SK-N-SH (cell line): Measurements from ENCODE around the gene ASAP3. TPM values are rescaled to one million over a fixed set of nuclear protein-coding genes. Genes with fewer than 3 reads are reported as not detected.
A peak's percentile ranks its signal among the peaks of the same experiment; 100 is the strongest.

Source experiments
- CTCF ChIA-PET: fragments of 300-600, 350-600 bp; formaldehyde crosslinking; extraction: SDS; loops from one replicate; lab custom pipeline; 2021; lab: Yijun Ruan, JAX
- POLR2A ChIA-PET: fragments of 350-600 bp; sonication (Branson Sonifier 250); formaldehyde crosslinking; extraction: SDS; loops from one replicate; lab custom pipeline; 2020; ENCODE audit warnings: antibody characterized with exemption, inconsistent platforms; lab: Yijun Ruan, JAX
- DNase-seq: peaks from one replicate; pipeline ENCODE4 v3.0.0; 2012
- H2AFZ ChIP-seq: fragments of 200-600 bp; sonication (generic); 2 replicates; pipeline ENCODE4 v1.8.1; 2016; ENCODE audit warnings: antibody characterized with exemption, mild to moderate bottlenecking, low read depth
- H3F3A ChIP-seq: fragments of 200-600 bp; sonication (generic); replicated peaks from 2 replicates; pipeline ENCODE3; 2016; ENCODE audit warnings: antibody characterized with exemption, mild to moderate bottlenecking; ENCODE audit not compliant: insufficient read depth
- H3K27ac ChIP-seq, 2 experiments: fragments of 200-500 bp in 1 of 2; fragments of 200-600 bp in 1 of 2; sonication (Bioruptor generic) in 1 of 2; sonication (generic), shearing (Covaris generic) in 1 of 2; 2 replicates each; pipeline versions ENCODE4 v1.5.1 to v1.6.1; 2014 to 2016; ENCODE audit warnings: low read depth in 2 of 2, inconsistent platforms in 1 of 2, low read length in 1 of 2, mild to moderate bottlenecking in 1 of 2, mixed read lengths in 1 of 2
- H3K27me3 ChIP-seq: fragments of 200-600 bp; sonication (generic), shearing (Covaris generic); 2 replicates; pipeline ENCODE4 v1.6.1; 2016; ENCODE audit warnings: mixed run types; ENCODE audit not compliant: insufficient read depth
- H3K36me3 ChIP-seq, 2 experiments: fragments of 200-500 bp in 1 of 2; fragments of 200-600 bp in 1 of 2; sonication (Bioruptor generic) in 1 of 2; sonication (generic) in 1 of 2; replicated peaks in 1 of 2; 2 replicates each; pipeline versions ENCODE3 to v1.5.1; 2014 to 2016; ENCODE audit warnings: low read length in 1 of 2, mild to moderate bottlenecking in 1 of 2; ENCODE audit not compliant: insufficient read depth in 2 of 2, control insufficient read depth in 1 of 2
- H3K4me1 ChIP-seq, 2 experiments: fragments of 200-500 bp in 1 of 2; fragments of 200-600 bp in 1 of 2; sonication (Bioruptor generic) in 1 of 2; sonication (generic), shearing (Covaris generic) in 1 of 2; 2 replicates each; pipeline versions ENCODE4 v1.5.1 to v1.6.1; 2014 to 2016; ENCODE audit warnings: low read depth in 1 of 2, low read length in 1 of 2, mixed run types in 1 of 2; ENCODE audit not compliant: insufficient read depth in 2 of 2, control insufficient read depth in 1 of 2
- H3K4me2 ChIP-seq: fragments of 200-600 bp; sonication (generic), shearing (Covaris generic); 2 replicates; pipeline ENCODE4 v1.6.1; 2017; ENCODE audit warnings: mixed run types
- H3K4me3 ChIP-seq, 2 experiments: fragments of 200-500 bp in 1 of 2; fragments of 200-600 bp in 1 of 2; sonication (Bioruptor generic) in 1 of 2; sonication (generic), shearing (Covaris generic) in 1 of 2; 2 replicates each; pipeline versions ENCODE4 v1.5.1 to v1.8.1; 2014 to 2016; ENCODE audit warnings: low read depth in 2 of 2, inconsistent platforms in 1 of 2, low read length in 1 of 2, mild to moderate bottlenecking in 1 of 2, mixed read lengths in 1 of 2, moderate library complexity in 1 of 2
- H3K79me2 ChIP-seq: fragments of 200-600 bp; sonication (generic); 2 replicates; pipeline ENCODE4 v1.8.1; 2017; ENCODE audit warnings: mild to moderate bottlenecking; ENCODE audit not compliant: insufficient read depth
- H3K9ac ChIP-seq: fragments of 200-600 bp; sonication (generic); 2 replicates; pipeline ENCODE4 v1.6.1; 2017; ENCODE audit warnings: mixed run types
- H3K9me2 ChIP-seq: fragments of 200-600 bp; sonication (generic); 2 replicates; pipeline ENCODE4 v1.6.1; 2017; ENCODE audit warnings: mixed run types
- H3K9me3 ChIP-seq: fragments of 200-600 bp; sonication (generic); 2 replicates; pipeline ENCODE4 v1.6.1; 2017; ENCODE audit warnings: mixed run types, mild to moderate bottlenecking, moderate library complexity
- H4K20me1 ChIP-seq: fragments of 200-600 bp; sonication (generic); 2 replicates; pipeline ENCODE4 v1.6.1; 2017; ENCODE audit warnings: mild to moderate bottlenecking, mixed run types; ENCODE audit not compliant: insufficient read depth
- ELF1 ChIP-seq: IDR thresholded peaks from 2 replicates; pipeline ENCODE4 v1.4.0; 2012
- EP300 ChIP-seq, 2 experiments: IDR thresholded peaks; 2 replicates each; pipeline versions ENCODE4 v1.4.0 to v1.6.1; 2012; ENCODE audit warnings: borderline replicate concordance in 1 of 2, low read depth in 1 of 2, low read length in 1 of 2
- EZH2phosphoT487 ChIP-seq: fragments of 200-600 bp; sonication (generic); IDR thresholded peaks from 2 replicates; pipeline ENCODE4 v1.6.1; 2017; ENCODE audit warnings: low read depth, mixed run types, mild to moderate bottlenecking, antibody characterized with exemption, moderate library complexity, borderline replicate concordance
- FOSL2 ChIP-seq: IDR thresholded peaks from 2 replicates; pipeline ENCODE4 v1.4.0; 2012; ENCODE audit warnings: low read depth, mild to moderate bottlenecking, moderate library complexity, borderline replicate concordance
- FOXJ3 ChIP-seq: sonication (generic); formaldehyde crosslinking; IDR thresholded peaks from 2 replicates; pipeline ENCODE4 v1.5.1; 2020; ENCODE audit warnings: mild to moderate bottlenecking, missing genetic modification reagents
- FOXM1 ChIP-seq: IDR thresholded peaks from 2 replicates; pipeline ENCODE4 v1.4.0; 2012; ENCODE audit warnings: low read depth, mild to moderate bottlenecking
- GATA2 ChIP-seq: sonication (generic); formaldehyde crosslinking; IDR thresholded peaks from 2 replicates; pipeline ENCODE4 v1.5.0; 2020; ENCODE audit warnings: mild to moderate bottlenecking, missing genetic modification reagents
- IRF3 ChIP-seq: fragments of 150-350 bp; IDR thresholded peaks from 2 replicates; pipeline ENCODE4 v1.6.1; 2016; ENCODE audit warnings: mild to moderate bottlenecking, low read depth, low read length
- JUND ChIP-seq: IDR thresholded peaks from 2 replicates; pipeline ENCODE4 v1.4.0; 2012
- MEF2A ChIP-seq: IDR thresholded peaks from 2 replicates; pipeline ENCODE4 v1.4.0; 2012; ENCODE audit warnings: low read depth, borderline replicate concordance
- NRF1 ChIP-seq: IDR thresholded peaks from 2 replicates; pipeline ENCODE4 v1.6.1; 2012; ENCODE audit warnings: low read depth, mild to moderate bottlenecking, low read length
- PBX3 ChIP-seq: IDR thresholded peaks from 2 replicates; pipeline ENCODE4; 2012
- POLR2AphosphoS5 ChIP-seq: IDR thresholded peaks from 2 replicates; pipeline ENCODE4 v1.6.1; 2012; ENCODE audit warnings: low read depth, low read length
- RAD21 ChIP-seq: IDR thresholded peaks from 2 replicates; pipeline ENCODE4 v1.6.1; 2012; ENCODE audit warnings: mild to moderate bottlenecking, low read length
- RCOR1 ChIP-seq: fragments of 150-350 bp; IDR thresholded peaks from 2 replicates; pipeline ENCODE4 v1.6.1; 2017; ENCODE audit warnings: antibody characterized with exemption, low read length
- RFX5 ChIP-seq: IDR thresholded peaks from 2 replicates; pipeline ENCODE4 v1.6.1; 2012; ENCODE audit warnings: mild to moderate bottlenecking, improper control_type of control experiment, low read length
- SIN3A ChIP-seq: IDR thresholded peaks from 2 replicates; pipeline ENCODE4 v1.6.1; 2012; ENCODE audit warnings: low read depth, mild to moderate bottlenecking, low read length, moderate library complexity, borderline replicate concordance
- TAF1 ChIP-seq: IDR thresholded peaks from 2 replicates; pipeline ENCODE4 v1.6.1; 2012; ENCODE audit warnings: low read depth, mild to moderate bottlenecking, low read length, moderate library complexity, borderline replicate concordance
- TEAD4 ChIP-seq: IDR thresholded peaks from 2 replicates; pipeline ENCODE4 v1.4.0; 2012; ENCODE audit warnings: mild to moderate bottlenecking, borderline replicate concordance; ENCODE audit not compliant: insufficient read depth
- ZBTB33 ChIP-seq: IDR thresholded peaks from 2 replicates; pipeline ENCODE4 v1.4.0; 2012; ENCODE audit warnings: low read depth, borderline replicate concordance
- WGBS: methylation state at CpG from one replicate; pipeline ENCODE4 v1.1.6; 2017; ENCODE audit warnings: low lambda C conversion rate; 5-methylcytosine and 5-hydroxymethylcytosine counted together
- polyA plus RNA-seq, 3 experiments: library from polyadenylated mRNA; depleted of rRNA; stranded (reverse); fragments of >200 nt; gene quantifications; 2 replicates each; pipeline ENCODE4 v1.2.3, GENCODE V29; 2012

Gene ASAP3
- polyA plus RNA-seq, 1 of the 3 experiments (the other 2 are of a cell fraction), result 19.6 TPM

GRCh38 chr1:23506376-23507107 lies 22.6 kb upstream of the ASAP3 start:
- Histone ChIP-seq H3K9ac (no peak overlapping the region), H3K79me2 (no peaks in the 10 kb centered on the region), H3K4me2 (no peak overlapping the region), H3K4me3 (no peak overlapping the region), H3K36me3 (no peaks in the 10 kb centered on the region), H3F3A (peaks cover 6% of the 10 kb centered on the region), H2AFZ (no peak overlapping the region), H3K27me3 (no peaks in the 10 kb centered on the region), H3K9me2 (no peaks in the 10 kb centered on the region), H4K20me1 (no peaks in the 10 kb centered on the region), H3K27ac (no peak overlapping the region), H3K9me3 (no peaks in the 10 kb centered on the region), H3K4me1 (no peaks in the 10 kb centered on the region)
- ChIA-PET CTCF (interaction anchor here (1.0 to 4.6 kb wide), 7 partner anchors 10 to 129 kb away, joined by 3 to 45 read pairs (median 7); no protein-coding TSS in a partner anchor), POLR2A (no interaction called here)
- TF ChIP-seq IRF3, result no peak
- no peak for TF ChIP-seq FOXJ3 (CRISPR knock-in tag)
- no peak for TF ChIP-seq MEF2A
- TF ChIP-seq TEAD4, result no peak
- no peak for TF ChIP-seq RAD21
- no peak for TF ChIP-seq EP300 (IDR thresholded peaks at IDR 0.05; ENCODE audit: borderline replicate concordance in 1 of 2, low read depth in 1 of 2, low read length in 1 of 2)
- no peak for TF ChIP-seq SIN3A
- TF ChIP-seq RFX5, result no peak
- no peak for TF ChIP-seq RCOR1
- TF ChIP-seq ELF1, result no peak
- no peak for TF ChIP-seq JUND
- TF ChIP-seq GATA2 (CRISPR knock-in tag), result no peak
- no peak for TF ChIP-seq FOXM1
- WGBS, result 94% methylated on average over 7 of the region's 13 CpGs
- DNase-seq, result peak; percentile 33

GRCh38 chr1:23505851-23506250 lies 21.9 kb upstream of the ASAP3 start:
- H3K36me3 ChIP-seq, result no peaks in the 10 kb centered on the region
- H3K79me2 ChIP-seq, result no peaks in the 10 kb centered on the region
- H3K4me3 ChIP-seq, result no peak overlapping the region
- H3K9me3 ChIP-seq, result no peaks in the 10 kb centered on the region
- 96% methylated on average over 6 of the region's 6 CpGs for WGBS
- ChIA-PET CTCF (interaction anchor here (1.0 to 4.6 kb wide), 6 partner anchors 9 to 129 kb away, joined by 3 to 45 read pairs (median 10); no protein-coding TSS in a partner anchor), POLR2A (interaction anchor here (1.1 kb wide), 1 partner anchor 23 kb away, joined by 4 read pairs; no protein-coding TSS in a partner anchor)
- no peaks in the 10 kb centered on the region for H4K20me1 ChIP-seq
- DNase-seq, result no peak
- no peaks in the 10 kb centered on the region for H3K9me2 ChIP-seq
- no peak overlapping the region for H3K9ac ChIP-seq
- peaks cover 6% of the 10 kb centered on the region for H3F3A ChIP-seq
- H3K4me1 ChIP-seq, result no peaks in the 10 kb centered on the region
- no peaks in the 10 kb centered on the region for H3K27me3 ChIP-seq
- H2AFZ ChIP-seq, result no peak overlapping the region
- no peak overlapping the region for H3K4me2 ChIP-seq
- no peak overlapping the region for H3K27ac ChIP-seq
- TF ChIP-seq FOSL2, result no peak
- TF ChIP-seq EZH2phosphoT487, result no peak
- TF ChIP-seq POLR2AphosphoS5, result no peak
- no peak for TF ChIP-seq IRF3
- no peak for TF ChIP-seq PBX3
- no peak for TF ChIP-seq NRF1
- TF ChIP-seq ZBTB33, result no peak
- TF ChIP-seq TAF1, result no peak
- TF ChIP-seq SIN3A, result no peak
